ENCODE measurements around the gene PIK3IP1. TPM values are rescaled to one million over a fixed set of nuclear protein-coding genes. Genes with fewer than 3 reads are reported as not detected.

PIK3IP1 gene
- total and polyA plus RNA-seq, 2 donors (not counting 3 experiments of a cell fraction or from before 2014, with no cell fraction given), result 7.7 to 13.2 TPM

GRCh38 chr22:31340360-31340759 is 48.1 kb upstream of the PIK3IP1 start:
- CTCF ChIA-PET, result interaction anchor here (0.5 to 2.4 kb wide), 2 partner anchors 27 to 488 kb away, joined by 3 to 8 read pairs; no protein-coding TSS in a partner anchor
- FAIRE-seq, result no peak
- H3K36me3 ChIP-seq (ENCODE audit: control insufficient read depth in 2 of 2, extremely low read depth in 1 of 2, insufficient read depth in 2 of 2, low read length in 2 of 2), result peaks cover 7 to 13% of the 10 kb centered on the region in 2 experiments

More at GRCh38 chr22:31340360-31340759, 48.1 kb upstream of the PIK3IP1 start:
- dilution Hi-C loops (cut with MboI; ENCODE audit: extremely low pct_ligation_motif_present, low sequenced_read_pairs) (no loop called here), intact Hi-C loops (cut with micrococcal nuclease) (no loop called here)
- Histone ChIP-seq H3K4me3 (replicated peaks in 1 of 3; ENCODE audit: insufficient read depth in 1 of 3, low read depth in 1 of 3, low read length in 3 of 3) (no peak overlapping the region), H3K9me1 (replicated peaks; ENCODE audit: control insufficient read depth, extremely low read depth, insufficient read depth, low read length) (no peaks in the 10 kb centered on the region), H3K4me2 (ENCODE audit: insufficient read depth, low read length) (no peak overlapping the region), H3K79me2 (ENCODE audit: control insufficient read depth, insufficient read depth, low read length) (peaks cover 16% of the 10 kb centered on the region), H3K9ac (replicated peaks; ENCODE audit: extremely low read depth, insufficient read depth, low read length) (no peak overlapping the region), H2AFZ (ENCODE audit: low read depth, low read length) (no peak overlapping the region), H3K4me1 (ENCODE audit: control insufficient read depth, extremely low read depth, insufficient read depth, low read length) (peaks cover 27% of the 10 kb centered on the region), H4K20me1 (replicated peaks; ENCODE audit: control insufficient read depth, extremely low read depth, insufficient read depth, low read length) (no peaks in the 10 kb centered on the region), H3K9me3 (replicated peaks; ENCODE audit: control insufficient read depth, insufficient read depth, low read length) (no peaks in the 10 kb centered on the region), H3K27me3 (ENCODE audit: control insufficient read depth in 2 of 2, insufficient read depth in 2 of 2, low read length in 2 of 2) (no peaks in the 10 kb centered on the region), H3K27ac (ENCODE audit: insufficient read depth, low read depth, low read length) (no peak overlapping the region)
- no peak for DNase-seq (ENCODE audit: low read depth, low spot score)
- POLR2A ChIA-PET, result no interaction called here
- BruUV-seq (replicated peaks), result no TSS peak
- no peak for TF ChIP-seq CTCF (IDR thresholded peaks at IDR 0.05; ENCODE audit: extremely low read depth in 1 of 2, insufficient read depth in 1 of 2, low read depth in 1 of 2, low read length in 2 of 2)
- no peak for TF ChIP-seq POLR2AphosphoS5 (IDR thresholded peaks at IDR 0.05; ENCODE audit: insufficient read depth, low read depth, low read length)
- TF ChIP-seq GATA2 (IDR thresholded peaks at IDR 0.05; ENCODE audit: insufficient read depth, insufficient read length, low read depth, low read length), result no peak
- no peak for TF ChIP-seq MYC (IDR thresholded peaks at IDR 0.05; ENCODE audit: low read depth, low read length)
- TF ChIP-seq JUN (IDR thresholded peaks at IDR 0.05; ENCODE audit: borderline replicate concordance, insufficient read depth, insufficient read length, low read depth), result no peak
- no peak for TF ChIP-seq EZH2 (IDR thresholded peaks at IDR 0.05; ENCODE audit: borderline replicate concordance, low read depth, low read length, severe bottlenecking)
- TF ChIP-seq POLR2A (IDR thresholded peaks at IDR 0.05; ENCODE audit: low read depth, low read length), result no peak
- TF ChIP-seq FOS (IDR thresholded peaks at IDR 0.05; ENCODE audit: borderline replicate concordance, insufficient read depth, low read length), result no peak
- no peak for TF ChIP-seq MAX (IDR thresholded peaks at IDR 0.05; ENCODE audit: insufficient read depth, insufficient read length)
